H1 (cell line): ENCODE data around the gene ZNF727. TPM values are rescaled to one million over a fixed set of nuclear protein-coding genes. Genes with fewer than 3 reads are reported as not detected.

Source experiments
- CTCF ChIA-PET: fragments of 300-600 bp; sonication (Branson Sonifier 250); formaldehyde crosslinking; loops from one replicate; lab custom pipeline; 2021; ENCODE audit not compliant: partially characterized antibody; lab: Charles Lee
- POLR2A ChIA-PET: fragments of 300-600 bp; sonication (Branson Sonifier 250); formaldehyde crosslinking; loops from one replicate; lab custom pipeline; 2021; ENCODE audit warnings: inconsistent platforms; ENCODE audit not compliant: partially characterized antibody; lab: Charles Lee
- DNase-seq, 2 experiments: peaks; one replicate each; pipeline versions ENCODE4 v3.0.0 to v3.0.0-alpha.2; 2010 to 2022; ENCODE audit warnings: low spot score in 2 of 2, low read depth in 1 of 2, mixed read lengths in 1 of 2
- FAIRE-seq: peaks from 2 replicates; lab custom pipeline; 2011; peaks lifted over from hg19 to GRCh38; lab: Jason Lieb, UNC
- H2AFZ ChIP-seq: 2 replicates; pipeline ENCODE4 v1.8.1; 2012; ENCODE audit warnings: low read length, inconsistent platforms
- H2AK5ac ChIP-seq: 2 replicates; pipeline ENCODE4 v1.6.1; 2013; ENCODE audit warnings: low read depth, low read length
- H2BK120ac ChIP-seq: replicated peaks from 2 replicates; pipeline ENCODE3; 2013; ENCODE audit warnings: low read depth, low read length, inconsistent platforms
- H2BK12ac ChIP-seq: 2 replicates; pipeline ENCODE4 v1.6.1; 2013; ENCODE audit warnings: low read depth, low read length
- H2BK15ac ChIP-seq: 2 replicates; pipeline ENCODE4 v1.6.1; 2013; ENCODE audit warnings: low read length
- H2BK20ac ChIP-seq: 2 replicates; pipeline ENCODE4 v1.6.1; 2013; ENCODE audit warnings: low read length
- H2BK5ac ChIP-seq: 2 replicates; pipeline ENCODE4 v1.6.1; 2013; ENCODE audit warnings: low read depth, low read length
- H3K14ac ChIP-seq: 2 replicates; pipeline ENCODE4 v1.6.1; 2013; ENCODE audit warnings: inconsistent platforms; ENCODE audit not compliant: insufficient read length
- H3K18ac ChIP-seq: 2 replicates; pipeline ENCODE4 v1.6.1; 2013; ENCODE audit warnings: low read length; ENCODE audit errors: extremely low read depth
- H3K23ac ChIP-seq: 2 replicates; pipeline ENCODE4 v1.6.1; 2013; ENCODE audit warnings: inconsistent platforms; ENCODE audit not compliant: insufficient read length
- H3K23me2 ChIP-seq: 2 replicates; pipeline ENCODE4 v1.6.1; 2013; ENCODE audit warnings: low read depth, low read length
- H3K27ac ChIP-seq: 2 replicates; pipeline ENCODE4 v1.6.1; 2011; ENCODE audit warnings: low read depth, low read length, inconsistent platforms
- H3K27me3 ChIP-seq, 4 experiments: replicated peaks in 1 of 4; 1 replicate in 1 of 4; 2 replicates in 3 of 4; pipeline versions ENCODE4 v1.6.1 to v1.8.1; 2011 to 2013; ENCODE audit warnings: low read length in 3 of 4, mild to moderate bottlenecking in 3 of 4, inconsistent platforms in 2 of 4, mixed read lengths in 2 of 4, moderate library complexity in 1 of 4; ENCODE audit not compliant: control insufficient read depth in 3 of 4, insufficient read depth in 3 of 4; ENCODE audit errors: extremely low read depth in 1 of 4
- H3K36me3 ChIP-seq, 4 experiments: 2 replicates each; pipeline versions ENCODE4 v1.6.1 to v1.8.1; 2011 to 2013; ENCODE audit warnings: mild to moderate bottlenecking in 4 of 4, low read length in 3 of 4, moderate library complexity in 2 of 4, control low read depth in 1 of 4, inconsistent platforms in 1 of 4; ENCODE audit not compliant: insufficient read depth in 4 of 4, control insufficient read depth in 2 of 4
- H3K4ac ChIP-seq: replicated peaks from 2 replicates; pipeline ENCODE3; 2013; ENCODE audit warnings: low read length, low read depth, mixed read lengths, inconsistent platforms; ENCODE audit not compliant: insufficient read length
- H3K4me1 ChIP-seq, 4 experiments: replicated peaks in 1 of 4; 1 replicate in 1 of 4; 2 replicates in 3 of 4; pipeline versions ENCODE4 v1.6.1 to v1.8.1; 2011 to 2013; ENCODE audit warnings: low read length in 3 of 4, inconsistent platforms in 2 of 4, mixed read lengths in 1 of 4; ENCODE audit not compliant: insufficient read depth in 4 of 4, control insufficient read depth in 3 of 4
- H3K4me2 ChIP-seq, 2 experiments: 2 replicates each; pipeline versions ENCODE4 v1.6.1 to v1.8.1; 2011 to 2013; ENCODE audit warnings: low read depth in 2 of 2, low read length in 2 of 2, control low read depth in 1 of 2, inconsistent platforms in 1 of 2, mild to moderate bottlenecking in 1 of 2; ENCODE audit not compliant: insufficient read depth in 1 of 2
- H3K4me3 ChIP-seq, 4 experiments: fragments of 200-600, 300-600 bp in 1 of 4; sonication (generic), shearing (Covaris generic), sonication (Bioruptor Twin) in 1 of 4; 2 replicates each; pipeline versions ENCODE4 v1.5.1 to v1.8.1; 2011 to 2016; ENCODE audit warnings: low read length in 4 of 4, low read depth in 3 of 4, control low read depth in 2 of 4, inconsistent platforms in 2 of 4, mild to moderate bottlenecking in 2 of 4, mixed read lengths in 1 of 4, moderate library complexity in 1 of 4; ENCODE audit not compliant: insufficient read depth in 2 of 4; ENCODE audit errors: extremely low read depth in 1 of 4
- H3K56ac ChIP-seq: replicated peaks from 2 replicates; pipeline ENCODE3; 2013; ENCODE audit warnings: low read depth, mild to moderate bottlenecking, mixed read lengths, low read length, inconsistent platforms; ENCODE audit not compliant: insufficient read length
- H3K79me1 ChIP-seq: 2 replicates; pipeline ENCODE4 v1.6.1; 2013; ENCODE audit warnings: low read depth, low read length, control low read depth
- H3K79me2 ChIP-seq, 2 experiments: 2 replicates each; pipeline versions ENCODE4 v1.6.1 to v1.8.1; 2012 to 2013; ENCODE audit warnings: low read length in 2 of 2, mild to moderate bottlenecking in 2 of 2, inconsistent platforms in 1 of 2; ENCODE audit not compliant: insufficient read depth in 2 of 2, control insufficient read depth in 1 of 2
- H3K9ac ChIP-seq, 4 experiments: replicated peaks in 1 of 4; 1 replicate in 1 of 4; 2 replicates in 3 of 4; pipeline versions ENCODE4 v1.6.1 to v1.8.1; 2011 to 2013; ENCODE audit warnings: low read depth in 3 of 4, low read length in 3 of 4, control low read depth in 2 of 4, mild to moderate bottlenecking in 2 of 4, moderate library complexity in 2 of 4, inconsistent platforms in 1 of 4; ENCODE audit errors: extremely low read depth in 1 of 4
- H3K9me3 ChIP-seq, 2 experiments: 2 replicates each; pipeline versions ENCODE4 v1.6.1 to v1.8.1; 2012 to 2013; ENCODE audit warnings: mild to moderate bottlenecking in 2 of 2, moderate library complexity in 2 of 2, control low read depth in 1 of 2, inconsistent platforms in 1 of 2, low read depth in 1 of 2, low read length in 1 of 2, mixed read lengths in 1 of 2; ENCODE audit not compliant: insufficient read depth in 2 of 2
- H4K20me1 ChIP-seq, 2 experiments: replicated peaks in 1 of 2; 2 replicates each; pipeline versions ENCODE3 to v1.8.1; 2011 to 2013; ENCODE audit warnings: inconsistent platforms in 2 of 2, low read length in 2 of 2, mild to moderate bottlenecking in 1 of 2; ENCODE audit not compliant: insufficient read depth in 2 of 2, control insufficient read depth in 1 of 2
- H4K5ac ChIP-seq: 2 replicates; pipeline ENCODE4 v1.6.1; 2013; ENCODE audit warnings: low read length, low read depth, mixed read lengths, inconsistent platforms; ENCODE audit not compliant: insufficient read length
- H4K8ac ChIP-seq: 2 replicates; pipeline ENCODE4 v1.8.0; 2013; ENCODE audit warnings: mild to moderate bottlenecking, moderate library complexity, low read length, inconsistent platforms; ENCODE audit not compliant: insufficient read depth; ENCODE audit errors: extremely low read depth
- H4K91ac ChIP-seq: replicated peaks from 2 replicates; pipeline ENCODE3; 2013; ENCODE audit warnings: low read length, mixed read lengths, inconsistent platforms; ENCODE audit not compliant: insufficient read length
- BCL11A ChIP-seq, 2 experiments: IDR thresholded peaks; one replicate each; pipeline ENCODE4 v1.6.1; 2011; ENCODE audit warnings: low read depth in 2 of 2, low read length in 2 of 2, mild to moderate bottlenecking in 2 of 2
- CHD2 ChIP-seq: IDR thresholded peaks from 2 replicates; pipeline ENCODE4 v1.6.1; 2012; ENCODE audit warnings: low read length, improper control_type of control experiment
- GTF2F1 ChIP-seq: IDR thresholded peaks from 2 replicates; pipeline ENCODE4 v1.6.1; 2012; ENCODE audit warnings: low read depth, low read length, improper control_type of control experiment, borderline replicate concordance
- JUN ChIP-seq: IDR thresholded peaks from 2 replicates; pipeline ENCODE4 v1.6.1; 2011; ENCODE audit warnings: low read depth, mild to moderate bottlenecking, improper control_type of control experiment, low read length
- JUND ChIP-seq: IDR thresholded peaks from 2 replicates; pipeline ENCODE4 v1.6.1; 2011; ENCODE audit warnings: mild to moderate bottlenecking, improper control_type of control experiment, low read length
- NRF1 ChIP-seq: IDR thresholded peaks from 2 replicates; pipeline ENCODE4 v1.6.1; 2011; ENCODE audit warnings: mild to moderate bottlenecking, low read depth, low read length, improper control_type of control experiment
- RAD21 ChIP-seq, 2 experiments: IDR thresholded peaks in 1 of 2; conservative IDR thresholded peaks in 1 of 2; 2 replicates each; pipeline ENCODE4 v1.6.1; 2011; ENCODE audit warnings: low read depth in 2 of 2, low read length in 2 of 2, improper control_type of control experiment in 1 of 2, inconsistent platforms in 1 of 2, mild to moderate bottlenecking in 1 of 2, moderate library complexity in 1 of 2
- RXRA ChIP-seq: IDR thresholded peaks from 2 replicates; pipeline ENCODE4 v1.6.1; 2011; ENCODE audit warnings: low read depth, mild to moderate bottlenecking, low read length, moderate library complexity; ENCODE audit not compliant: insufficient read depth
- SAP30 ChIP-seq: fragments of 300-600 bp; sonication (generic); IDR thresholded peaks from 2 replicates; pipeline ENCODE4 v1.7.1; 2012; ENCODE audit warnings: low read length, moderate library complexity, mild to moderate bottlenecking, inconsistent platforms; ENCODE audit not compliant: insufficient read depth, insufficient replicate concordance
- SIN3A ChIP-seq, 2 experiments: IDR thresholded peaks in 1 of 2; conservative IDR thresholded peaks in 1 of 2; 2 replicates each; pipeline ENCODE4 v1.6.1; 2011 to 2012; ENCODE audit warnings: low read length in 2 of 2, improper control_type of control experiment in 1 of 2, low read depth in 1 of 2, mild to moderate bottlenecking in 1 of 2
- SP2 ChIP-seq: IDR thresholded peaks from 2 replicates; pipeline ENCODE4 v1.6.1; 2012; ENCODE audit warnings: mild to moderate bottlenecking, low read length, inconsistent platforms
- SRF ChIP-seq: IDR thresholded peaks from 2 replicates; pipeline ENCODE4 v1.6.1; 2011; ENCODE audit warnings: mild to moderate bottlenecking, low read depth, low read length, moderate library complexity
- SUZ12 ChIP-seq: fragments of 200-600 bp; sonication (generic); IDR thresholded peaks from 2 replicates; pipeline ENCODE4 v1.6.1; 2012; ENCODE audit warnings: mild to moderate bottlenecking, inconsistent platforms, low read length, moderate library complexity, mixed read lengths
- WGBS, 2 experiments: shearing (Covaris generic) in 1 of 2; methylation state at CpG; one replicate each; pipeline versions ENCODE4 v1.1.6 to v1.1.7; 2013 to 2015; ENCODE audit warnings: low lambda C conversion rate in 2 of 2, mixed read lengths in 2 of 2, inconsistent platforms in 1 of 2, low coverage in 1 of 2, missing lambda C conversion rate in 1 of 2; ENCODE audit not compliant: insufficient replicate concordance in 2 of 2, insufficient coverage in 1 of 2, insufficient read length in 1 of 2; ENCODE audit errors: extremely low coverage in 1 of 2, missing lambda C conversion rate in 1 of 2; 5-methylcytosine and 5-hydroxymethylcytosine counted together
- polyA plus RNA-seq, 7 experiments: library from polyadenylated mRNA; depleted of rRNA in 3 of 7; stranded (reverse) in 5 of 7; unstranded in 2 of 7; fragments of >200 nt in 5 of 7; fragments of 200-250 nt in 2 of 7; gene quantifications; 1 replicate in 5 of 7; 2 replicates in 1 of 7; 4 replicates in 1 of 7; pipeline versions ENCODE4 v1.2.1 to v1.2.3, GENCODE V29; 2011 to 2013; ENCODE audit warnings: missing spikeins in 2 of 7, mixed read lengths in 2 of 7
- total RNA-seq: library from RNA; stranded (reverse); fragmentation: NEBNext Ultra II Directional; extraction: Animal tissue kit (Norgen Biotek cat#: 25700); gene quantifications from 2 replicates; pipeline ENCODE4 v1.2.1, GENCODE V29; 2021

The ZNF727 gene
- total and polyA plus RNA-seq, 2 of the 8 experiments (the other 6 are each of a cell fraction or from before 2014, with no cell fraction given) = not detected

DNA sequence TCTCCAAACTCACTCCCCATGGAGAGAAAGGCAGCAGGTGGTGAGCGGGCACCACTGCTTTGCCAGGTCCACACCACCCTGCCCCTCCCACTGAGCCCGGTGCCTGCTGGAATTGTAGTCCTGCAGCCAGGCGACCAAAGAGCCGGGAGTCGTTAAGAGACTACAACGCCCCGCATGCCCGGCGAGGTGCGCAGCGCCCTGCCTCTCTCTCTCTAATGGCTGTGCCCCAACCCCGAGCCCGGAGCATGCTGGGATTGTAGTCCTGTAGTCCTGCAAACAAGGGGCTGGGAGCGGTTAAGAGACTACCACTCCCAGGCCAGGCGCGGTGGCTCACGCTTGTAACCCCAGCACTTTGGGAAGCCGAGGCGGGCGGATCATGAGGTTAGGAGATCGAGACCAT is 8.1 kb upstream of the ZNF727 start:
- H3K23ac ChIP-seq = no peak overlapping the region
- no peak overlapping the region for H2BK120ac ChIP-seq
- H3K9ac ChIP-seq = no peak overlapping the region
- H2BK20ac ChIP-seq = no peak overlapping the region
- no peak overlapping the region for H2BK15ac ChIP-seq
- H3K23me2 ChIP-seq = no peaks in the 10 kb centered on the region
- FAIRE-seq = no peak
- CTCF ChIA-PET = no interaction called here
- no peak overlapping the region for H4K8ac ChIP-seq
- H3K4me2 ChIP-seq = no peak overlapping the region
- no peaks in the 10 kb centered on the region for H3K27me3 ChIP-seq
- POLR2A ChIA-PET = no interaction called here
- H4K5ac ChIP-seq = no peak overlapping the region
- H3K14ac ChIP-seq = no peak overlapping the region
- H3K56ac ChIP-seq = no peak overlapping the region
- no peak overlapping the region for H2BK12ac ChIP-seq
- peaks cover 40 to 73% of the 10 kb centered on the region in 2 experiments for H3K9me3 ChIP-seq
- H3K27ac ChIP-seq = no peak overlapping the region
- no peak overlapping the region for H3K4me3 ChIP-seq
- no peak for DNase-seq
- no peak overlapping the region for H3K4ac ChIP-seq
- H4K91ac ChIP-seq = no peak overlapping the region
- H3K79me2 ChIP-seq = no peaks in the 10 kb centered on the region
- no peak overlapping the region for H2BK5ac ChIP-seq
- no peak overlapping the region for H3K18ac ChIP-seq
- H2AK5ac ChIP-seq = no peak overlapping the region
- no peaks in the 10 kb centered on the region for H4K20me1 ChIP-seq
- no peaks in the 10 kb centered on the region for H3K79me1 ChIP-seq
- no peak overlapping the region for H2AFZ ChIP-seq
- H3K4me1 ChIP-seq = no peaks in the 10 kb centered on the region
- no peaks in the 10 kb centered on the region for H3K36me3 ChIP-seq
- WGBS, 2 experiments = 90% methylated on average over 11 of the region's 21 CpGs; no CpG with 5 or more reads in 1 of the 2 experiments
- no peak for TF ChIP-seq GTF2F1
- TF ChIP-seq SP2 = no peak
- no peak for TF ChIP-seq SIN3A (conservative IDR thresholded peaks at IDR 0.05 in 1 of 2, IDR thresholded peaks at IDR 0.05 in 1 of 2; ENCODE audit: low read depth in 1 of 2, low read length in 2 of 2)
- TF ChIP-seq SRF = no peak
- no peak for TF ChIP-seq NRF1
- no peak for TF ChIP-seq JUN
- no peak for TF ChIP-seq RXRA
- no peak for TF ChIP-seq SAP30
- TF ChIP-seq JUND = no peak
- no peak for TF ChIP-seq SUZ12
- TF ChIP-seq RAD21 (IDR thresholded peaks at IDR 0.05 in 1 of 2, conservative IDR thresholded peaks at IDR 0.05 in 1 of 2; ENCODE audit: low read depth in 2 of 2, low read length in 2 of 2) = no peak
- TF ChIP-seq CHD2 = no peak
- TF ChIP-seq BCL11A (IDR thresholded peaks at IDR 0.05; ENCODE audit: low read depth in 2 of 2, low read length in 2 of 2) = no peak
